HG03039 (cell line): ENCODE results near the gene COL13A1.

ENCODE experiments used
- ATAC-seq: cut with Tn5 transposase; IDR thresholded peaks from one replicate; pipeline ENCODE4 v1.9.1; 2021; ENCODE audit warnings: mild to moderate bottlenecking, moderate library complexity; ENCODE audit not compliant: unreplicated experiment

The COL13A1 gene

GRCh38 chr10:69938541-69938991, 136.9 kb downstream of the COL13A1 start:
- ATAC-seq, result no peak

DNA sequence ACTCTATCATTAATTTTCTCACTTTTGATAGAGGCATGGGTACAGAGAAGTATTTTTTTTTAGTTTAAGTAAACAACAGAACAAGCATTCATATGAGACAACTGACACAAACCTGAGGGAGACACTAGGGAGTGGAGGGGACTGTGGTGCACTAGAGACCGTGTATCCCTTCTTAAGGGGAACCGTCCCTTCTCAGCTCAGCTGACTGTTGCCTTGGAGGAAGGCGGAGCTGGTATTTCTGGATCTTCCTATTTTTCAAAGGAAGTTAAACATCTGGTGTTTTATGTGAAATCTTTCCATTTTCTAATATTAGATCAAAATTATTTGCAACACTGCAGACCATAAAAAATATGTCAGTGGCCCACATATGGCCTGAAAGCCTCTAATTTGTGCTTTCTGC, 137.4 kb downstream of the COL13A1 start:
- ATAC-seq, result no peak

- ATAC-seq, result no peak
These were observed 137.8 kb downstream of the COL13A1 start for GRCh38 chr10:69939481-69939880.

GRCh38 chr10:69941730-69942129, 140.0 kb downstream of the COL13A1 start:
- ATAC-seq, result no peak

- no peak for ATAC-seq
These were observed 141.7 kb downstream of the COL13A1 start for GRCh38 chr10:69943292-69943820.

DNA sequence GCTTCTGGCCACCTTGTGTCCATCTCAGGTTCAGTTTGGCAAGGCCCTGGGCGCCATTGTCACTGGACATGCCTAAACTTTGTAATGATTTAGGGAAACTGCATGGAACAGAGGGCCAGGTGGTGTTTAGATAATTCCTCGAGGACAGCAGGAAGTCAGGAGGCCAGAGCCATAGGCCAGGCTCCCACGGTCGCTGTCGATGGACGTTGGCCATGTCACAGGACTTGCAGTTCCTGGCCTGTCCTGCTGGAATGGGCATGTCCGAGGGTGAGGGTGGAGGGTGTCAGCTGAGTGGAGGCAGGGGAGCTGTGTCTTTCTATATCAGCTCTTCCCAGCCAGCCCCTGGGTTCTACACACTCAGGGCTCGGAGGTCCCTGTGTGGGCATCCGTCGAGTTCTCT, 143.1 kb downstream of the COL13A1 start:
- no peak for ATAC-seq

- no peak for ATAC-seq
These were observed 146.6 kb downstream of the COL13A1 start for GRCh38 chr10:69948261-69948660.

DNA sequence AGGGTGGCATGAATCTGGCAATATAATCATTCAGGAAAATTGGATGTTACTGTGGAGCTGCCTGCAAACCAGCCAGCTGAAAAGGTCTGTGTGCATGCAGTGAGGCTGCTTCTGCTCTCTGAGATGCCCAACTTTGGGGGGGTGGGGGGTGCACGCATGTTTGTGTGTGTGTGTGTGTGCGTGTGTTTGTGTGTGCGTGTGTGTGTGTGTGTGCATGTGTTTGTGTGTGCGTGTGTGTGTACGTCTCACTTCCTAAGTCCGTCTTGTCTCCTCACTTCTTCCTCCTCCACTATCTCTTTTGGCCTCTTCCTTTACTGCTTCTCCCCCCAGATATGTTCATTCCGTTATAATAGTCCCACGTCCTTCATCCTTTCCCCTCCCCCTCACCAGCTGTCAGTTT, 148.1 kb downstream of the COL13A1 start:
- ATAC-seq, result no peak

- ATAC-seq, result no peak
These were observed 150.0 kb downstream of the COL13A1 start for GRCh38 chr10:69951658-69952057.

DNA sequence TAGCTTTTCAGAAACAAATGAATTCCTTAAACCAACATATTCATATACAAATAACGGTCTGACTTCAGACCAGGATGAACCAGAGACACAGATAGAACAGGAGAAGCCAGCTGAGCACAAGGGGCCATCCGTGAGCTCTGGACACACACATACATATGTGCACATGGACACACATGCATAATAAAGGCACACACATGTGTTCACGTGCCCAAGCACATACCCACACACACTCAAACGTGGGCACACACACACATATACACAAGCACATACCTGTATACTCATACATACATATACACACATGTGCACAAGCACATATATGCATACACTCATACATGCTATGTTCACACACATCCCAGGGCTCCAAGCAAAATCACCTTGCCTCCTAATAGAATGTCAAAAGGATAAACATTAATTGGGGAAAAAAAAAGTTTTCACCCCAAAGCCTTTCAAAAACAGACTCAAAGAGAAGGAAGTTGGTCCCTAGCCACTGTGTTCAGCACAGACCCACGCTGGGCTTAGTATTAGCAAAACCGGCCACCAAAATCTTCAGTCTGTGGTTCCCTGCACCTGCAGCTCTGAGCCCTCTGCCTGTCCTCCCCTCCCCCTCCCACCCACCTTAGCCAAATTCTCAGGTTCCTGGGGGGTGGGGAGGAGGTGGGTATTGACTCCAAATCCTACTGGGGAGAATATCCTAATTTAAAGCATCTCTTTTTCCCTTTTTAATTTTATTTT, 150.5 kb downstream of the COL13A1 start:
- no peak for ATAC-seq

DNA sequence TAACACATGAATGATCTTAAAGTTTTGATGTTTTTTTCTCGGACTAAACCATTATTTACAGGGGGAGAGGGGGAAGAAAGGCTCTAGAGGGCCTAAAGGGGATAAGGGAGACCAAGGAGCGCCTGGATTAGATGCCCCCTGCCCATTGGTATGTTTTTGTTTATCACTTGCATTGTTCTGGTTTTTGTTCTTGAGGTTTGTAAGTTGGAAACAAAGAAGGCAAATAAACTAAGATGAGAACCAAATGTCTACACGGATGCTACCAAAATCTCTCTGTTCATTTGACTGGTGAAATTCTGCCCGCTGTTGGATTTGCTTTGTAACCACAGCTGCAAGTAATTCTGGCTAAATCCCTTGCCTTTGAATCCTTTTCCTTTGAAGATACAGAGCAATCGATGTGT, 151.1 kb downstream of the COL13A1 start:
- ATAC-seq, result no peak

- ATAC-seq, result no peak
These were observed 152.1 kb downstream of the COL13A1 start for GRCh38 chr10:69953851-69954250.

- ATAC-seq, result no peak
These were observed 153.6 kb downstream of the COL13A1 start for GRCh38 chr10:69955211-69955805.

DNA sequence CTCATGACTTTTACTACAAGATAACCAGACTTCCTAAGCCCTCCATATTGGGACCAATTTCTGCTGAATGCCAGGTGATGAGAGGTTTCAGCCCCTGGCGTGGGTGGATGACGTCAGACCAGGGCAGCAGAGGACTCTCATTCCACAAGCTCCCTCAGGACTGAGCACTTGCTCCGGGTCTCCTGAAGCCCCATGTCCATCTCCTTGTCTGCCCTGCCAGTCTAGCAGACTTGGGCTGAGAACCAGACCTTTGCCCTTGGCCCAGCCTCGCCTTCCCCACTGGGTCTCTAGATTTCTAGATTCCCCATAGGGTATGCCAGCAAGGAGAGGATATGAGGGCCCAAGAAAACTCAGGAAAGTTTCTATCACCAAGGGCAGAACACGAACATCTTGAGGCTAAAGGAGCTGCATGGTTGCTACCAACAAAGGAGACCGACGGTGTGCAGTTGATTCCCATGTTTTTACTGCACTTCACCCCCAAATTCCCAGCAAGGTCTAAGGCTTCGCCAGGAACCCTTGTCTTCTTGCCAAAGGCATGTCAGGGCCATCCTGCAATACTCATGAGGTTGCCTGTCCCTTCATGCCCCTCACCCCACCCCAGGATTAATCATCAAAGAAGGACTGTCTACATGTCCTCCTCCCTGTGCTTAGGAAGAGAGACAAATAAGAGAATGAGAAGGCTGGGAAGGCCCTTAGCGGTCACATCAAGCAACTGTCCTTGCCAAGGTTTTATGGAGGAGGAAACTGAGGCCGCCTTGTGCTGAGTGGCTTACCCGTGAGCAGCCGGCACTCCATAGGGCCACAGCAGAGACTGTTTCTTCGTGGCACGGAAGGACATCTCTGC, 154.4 kb downstream of the COL13A1 start:
- ATAC-seq, result no peak

GRCh38 chr10:69956741-69957230, 155.1 kb downstream of the COL13A1 start:
- no peak for ATAC-seq

DNA sequence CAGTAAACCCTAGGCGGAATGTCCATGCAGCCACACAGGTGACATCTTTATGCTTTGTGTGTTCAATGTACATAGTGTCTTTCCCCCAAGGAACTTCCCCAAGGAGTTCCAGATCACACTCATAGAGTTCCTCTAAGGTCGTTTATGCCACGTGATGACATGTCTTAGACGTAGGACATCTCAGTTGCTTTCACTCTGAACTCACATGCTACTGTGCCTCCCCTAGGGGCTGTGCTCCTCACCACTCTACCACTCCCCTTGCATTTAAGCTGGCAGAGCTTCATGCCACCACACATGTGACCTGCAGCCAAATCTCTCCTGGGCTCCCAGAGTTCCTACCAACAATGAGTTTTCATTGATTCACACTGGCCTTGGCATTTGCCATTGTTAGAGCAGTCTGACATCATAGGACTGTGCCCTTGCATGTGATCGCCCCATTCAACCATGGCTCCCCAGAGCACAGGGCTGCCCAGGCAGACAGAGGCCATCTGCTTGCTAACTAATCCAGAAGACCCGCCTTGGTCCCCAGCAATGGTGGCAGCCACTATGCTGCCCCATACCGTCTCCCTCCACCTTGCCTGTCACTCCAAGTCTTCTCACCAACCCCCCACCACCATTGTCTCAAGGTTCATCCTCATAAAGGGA, 155.7 kb downstream of the COL13A1 start:
- no peak for ATAC-seq

DNA sequence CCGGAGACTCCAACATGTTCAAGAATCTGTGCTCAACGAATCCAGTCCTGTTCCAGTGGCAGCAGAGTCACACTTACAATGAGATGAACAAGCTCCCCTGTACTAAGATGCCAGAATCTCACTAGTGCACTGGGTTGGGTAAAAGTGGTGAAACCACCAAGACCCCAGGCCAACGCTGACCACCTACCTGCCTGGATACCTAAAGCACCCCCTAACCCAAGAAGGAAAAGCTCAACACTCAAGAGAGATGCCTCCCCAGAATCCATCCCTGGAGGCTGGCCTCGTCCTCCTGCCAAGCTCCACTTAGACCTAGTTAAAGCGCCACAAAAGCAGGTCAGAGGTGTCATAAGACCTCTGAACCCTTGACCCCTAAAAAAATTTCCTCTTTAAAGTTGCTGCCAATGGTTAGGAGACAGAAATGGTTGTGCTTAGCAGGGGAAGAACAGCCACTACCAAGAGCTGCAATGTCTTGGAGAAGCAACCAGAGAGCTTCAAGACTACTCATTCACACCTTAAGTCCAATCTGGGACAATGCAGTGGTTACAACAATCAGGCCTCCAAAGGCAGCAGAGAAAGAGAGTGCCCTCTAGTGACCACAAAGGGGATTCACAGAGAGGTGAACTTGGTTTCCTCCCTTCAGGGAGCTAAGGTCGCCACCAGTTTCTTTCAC, 156.3 kb downstream of the COL13A1 start:
- ATAC-seq, result no peak

GRCh38 chr10:69958556-69958902, 156.8 kb downstream of the COL13A1 start:
- no peak for ATAC-seq

GRCh38 chr10:69959911-69960310, 158.2 kb downstream of the COL13A1 start:
- ATAC-seq, result no peak

DNA sequence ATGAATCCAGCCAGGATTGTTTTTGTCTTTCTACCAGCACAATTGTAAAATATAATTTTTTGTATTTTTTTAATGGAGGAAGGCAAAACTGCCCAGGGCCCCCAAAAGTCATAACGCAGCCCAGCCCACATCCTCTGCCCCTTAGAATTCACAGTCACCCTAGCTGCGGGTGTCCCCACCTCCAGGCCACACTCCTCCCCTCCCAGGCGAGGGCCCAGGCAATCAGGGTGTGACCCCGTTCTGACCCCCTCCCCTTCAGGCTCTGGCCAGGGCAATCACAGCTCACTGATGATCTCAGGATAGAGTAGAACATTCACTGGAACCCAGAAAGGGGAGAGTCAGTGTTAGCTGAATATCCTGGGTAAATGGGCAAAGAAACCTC, 158.9 kb downstream of the COL13A1 start:
- no peak for ATAC-seq
